GM23248 (cell line): ENCODE data around the gene KREMEN1.

Source experiments
- EZH2 ChIP-seq: fragments of 200-600 bp; sonication (generic); IDR thresholded peaks from 2 replicates; pipeline ENCODE4 v1.6.1; 2018; ENCODE audit warnings: antibody characterized with exemption, mild to moderate bottlenecking; ENCODE audit not compliant: insufficient read depth, poor library complexity, severe bottlenecking
- EZH2phosphoT487 ChIP-seq: fragments of 200-600 bp; sonication (generic); IDR thresholded peaks from 2 replicates; pipeline ENCODE4 v1.6.1; 2018; ENCODE audit warnings: antibody characterized with exemption, moderate library complexity, mild to moderate bottlenecking, low read depth; ENCODE audit not compliant: insufficient read depth

GRCh38 chr22:29195964-29196666 is 123.3 kb downstream of the KREMEN1 start:
- TF ChIP-seq EZH2 = no peak
- TF ChIP-seq EZH2phosphoT487 = no peak
